Kidney epithelial cell (primary cell): ENCODE data around the gene APOA1. TPM values are rescaled to one million over a fixed set of nuclear protein-coding genes. Genes with fewer than 3 reads are reported as not detected.

ENCODE experiments used
- DNase-seq: peaks from one replicate; pipeline ENCODE4 v3.0.0-alpha.2; 2010; ENCODE audit warnings: low read depth
- H3K27me3 ChIP-seq: 2 replicates; pipeline ENCODE4 v1.6.0; 2011; ENCODE audit warnings: low read length; ENCODE audit not compliant: control insufficient read depth, insufficient read depth
- H3K36me3 ChIP-seq: 2 replicates; pipeline ENCODE4 v1.5.1; 2011; ENCODE audit warnings: low read length; ENCODE audit not compliant: control insufficient read depth, insufficient read depth
- H3K4me3 ChIP-seq: 2 replicates; pipeline ENCODE4 v1.5.1; 2011; ENCODE audit warnings: low read depth, mild to moderate bottlenecking, control low read depth, low read length
- CTCF ChIP-seq: IDR thresholded peaks from 2 replicates; pipeline ENCODE4 v1.5.1; 2011; ENCODE audit warnings: mild to moderate bottlenecking, moderate library complexity, low read length, control low read depth, inconsistent platforms; ENCODE audit not compliant: insufficient read depth, poor library complexity, severe bottlenecking
- total RNA-seq: library from RNA; depleted of rRNA; stranded (reverse); fragments of >200 nt; gene quantifications from 2 replicates; pipeline ENCODE4 v1.2.3, GENCODE V29; 2015

The APOA1 gene
- total RNA-seq, result not detected in 2 replicates

- no peak for TF ChIP-seq CTCF
- DNase-seq, result no peak
- Histone ChIP-seq H3K4me3 (no peak within 1 kb of the TSS), H3K36me3 (no peaks in the 10 kb centered on the region), H3K27me3 (no peaks in the 10 kb centered on the region)
These were observed at the start of gene APOA1 for GRCh38 chr11:116837231-116838091. Gene APOA1 (minus strand): TSS chr11:116837622. CDS start chr11:116837387, 235 bp downstream.

- no peak for TF ChIP-seq CTCF
- Histone ChIP-seq H3K27me3 (no peaks in the 10 kb centered on the region), H3K36me3 (no peaks in the 10 kb centered on the region), H3K4me3 (no peak overlapping the region)
- no peak for DNase-seq
These were observed 48.7 kb upstream of the APOA1 start for GRCh38 chr11:116885951-116886655.

GRCh38 chr11:116882386-116882785, 45.0 kb upstream of the APOA1 start:
- DNase-seq, result peak; percentile 35
- H3K27me3 ChIP-seq, result no peaks in the 10 kb centered on the region
- TF ChIP-seq CTCF, result no peak
- no peaks in the 10 kb centered on the region for H3K36me3 ChIP-seq
- no peak overlapping the region for H3K4me3 ChIP-seq

- no peak for DNase-seq
- Histone ChIP-seq H3K36me3 (no peaks in the 10 kb centered on the region), H3K27me3 (no peaks in the 10 kb centered on the region), H3K4me3 (no peak overlapping the region)
- TF ChIP-seq CTCF, result no peak
These were observed 43.7 kb upstream of the APOA1 start for GRCh38 chr11:116881143-116881542.

- Histone ChIP-seq H3K27me3 (no peaks in the 10 kb centered on the region), H3K36me3 (no peaks in the 10 kb centered on the region), H3K4me3 (no peak overlapping the region)
- DNase-seq, result peak; percentile 41
- peak; percentile 78 for TF ChIP-seq CTCF
These were observed 42.6 kb upstream of the APOA1 start for GRCh38 chr11:116879800-116880625.
